NOMO-1 treated with dmso at 0.1 percent for 144 hours (cell line): ENCODE measurements around the gene TOP2A.

Source experiments
- DNase-seq: peaks from one replicate; lab custom pipeline; 2025; ENCODE audit not compliant: unreplicated experiment; lab: John Stamatoyannopoulos, UW

TOP2A gene

DNA sequence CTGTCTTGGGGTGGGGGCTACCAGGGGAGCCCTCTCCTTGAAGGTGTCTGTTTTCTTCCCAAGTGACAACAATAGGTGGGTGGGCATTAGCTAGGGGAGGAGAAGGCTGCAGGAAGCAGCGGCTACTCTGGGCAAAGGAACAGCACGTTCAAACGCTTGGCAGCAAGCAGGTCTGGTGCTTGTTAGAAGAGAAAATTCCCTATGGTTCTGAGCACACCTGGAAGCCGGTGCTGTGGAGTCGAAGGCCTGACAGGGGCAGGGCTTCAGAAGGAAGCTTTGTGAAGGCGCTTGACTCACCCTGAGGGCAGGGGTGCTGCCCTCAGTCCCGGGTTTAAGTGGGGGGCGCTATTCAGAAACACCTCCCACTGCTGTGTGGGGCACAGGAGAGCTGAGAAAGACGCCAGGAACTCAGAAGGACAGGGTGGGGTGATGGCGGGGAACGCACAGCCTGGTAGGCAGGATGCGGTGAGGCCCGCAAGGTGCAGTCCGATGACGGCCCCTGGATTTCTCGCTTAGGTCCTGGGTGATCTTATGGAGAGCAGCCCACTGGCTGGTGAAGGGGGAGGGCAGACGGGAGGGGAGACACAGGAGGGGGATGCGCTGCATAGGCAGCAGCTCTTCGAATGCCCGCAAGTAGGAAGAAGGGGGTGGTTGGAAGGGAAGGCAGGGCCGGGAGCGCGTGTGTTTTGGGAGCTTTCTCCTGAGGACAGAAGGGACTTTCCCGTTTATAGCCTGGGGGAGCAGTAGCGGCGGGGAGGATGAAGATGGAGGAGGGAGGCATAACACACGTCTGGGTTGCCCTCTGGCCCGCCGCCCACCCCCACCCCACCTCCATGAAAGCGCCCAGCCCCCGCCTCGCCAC is 56.4 kb downstream of the TOP2A start:
- DNase-seq: no peak

DNA sequence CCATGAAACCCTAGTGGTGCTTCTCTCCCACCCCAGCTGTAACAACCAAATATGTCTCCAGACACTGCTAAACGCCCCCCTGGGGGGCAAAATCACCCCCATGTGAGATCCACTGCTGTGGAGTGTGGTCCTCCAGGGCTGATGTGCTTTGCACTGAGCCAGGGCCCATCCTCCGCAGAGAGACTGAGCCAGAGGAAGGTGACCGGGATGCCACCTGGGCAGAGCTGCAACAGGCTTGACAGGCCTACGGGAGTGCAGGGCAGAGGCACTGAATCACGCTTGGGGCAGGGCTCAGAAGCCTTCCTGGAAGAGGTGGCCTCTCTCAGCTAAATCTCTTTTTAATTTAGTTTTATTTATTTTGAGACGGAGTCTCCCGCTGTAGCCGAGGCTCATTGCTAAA is 57.6 kb downstream of the TOP2A start:
- DNase-seq: no peak

DNA sequence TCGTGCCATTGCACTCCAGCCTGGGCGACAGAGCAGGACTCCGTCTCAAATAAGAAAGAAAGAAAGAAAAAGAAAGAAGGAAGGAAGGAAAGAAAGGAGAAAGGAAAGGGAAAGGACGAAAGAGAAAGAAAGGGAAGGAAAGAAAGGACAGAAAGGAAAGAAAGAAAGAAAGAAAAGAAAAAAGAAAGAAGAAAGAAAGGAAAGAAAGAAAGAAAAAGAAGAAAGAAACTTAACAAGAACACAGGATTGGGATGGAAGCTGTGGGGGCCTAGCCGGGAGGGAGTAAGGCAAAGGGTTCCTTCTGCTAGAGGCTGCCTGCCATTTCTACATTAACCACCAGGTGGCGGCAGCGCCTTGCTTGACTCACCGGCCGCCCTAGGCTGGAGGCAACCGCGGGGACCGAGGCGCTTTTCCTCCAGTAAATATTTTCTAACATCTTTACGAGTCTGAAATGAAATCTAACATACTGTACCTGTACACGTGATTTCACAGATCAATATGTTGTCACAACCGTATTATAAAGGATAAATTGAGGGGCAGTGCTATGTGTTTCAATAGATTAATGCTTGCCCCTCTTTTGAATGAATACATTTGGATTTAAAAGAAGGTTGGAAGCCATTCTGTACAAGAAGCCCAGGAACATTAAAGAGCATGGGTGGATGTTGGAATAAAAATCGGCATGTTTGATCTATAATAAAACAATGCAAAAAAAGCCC is 59.2 kb downstream of the TOP2A start:
- peak; percentile 78 for DNase-seq

DNA sequence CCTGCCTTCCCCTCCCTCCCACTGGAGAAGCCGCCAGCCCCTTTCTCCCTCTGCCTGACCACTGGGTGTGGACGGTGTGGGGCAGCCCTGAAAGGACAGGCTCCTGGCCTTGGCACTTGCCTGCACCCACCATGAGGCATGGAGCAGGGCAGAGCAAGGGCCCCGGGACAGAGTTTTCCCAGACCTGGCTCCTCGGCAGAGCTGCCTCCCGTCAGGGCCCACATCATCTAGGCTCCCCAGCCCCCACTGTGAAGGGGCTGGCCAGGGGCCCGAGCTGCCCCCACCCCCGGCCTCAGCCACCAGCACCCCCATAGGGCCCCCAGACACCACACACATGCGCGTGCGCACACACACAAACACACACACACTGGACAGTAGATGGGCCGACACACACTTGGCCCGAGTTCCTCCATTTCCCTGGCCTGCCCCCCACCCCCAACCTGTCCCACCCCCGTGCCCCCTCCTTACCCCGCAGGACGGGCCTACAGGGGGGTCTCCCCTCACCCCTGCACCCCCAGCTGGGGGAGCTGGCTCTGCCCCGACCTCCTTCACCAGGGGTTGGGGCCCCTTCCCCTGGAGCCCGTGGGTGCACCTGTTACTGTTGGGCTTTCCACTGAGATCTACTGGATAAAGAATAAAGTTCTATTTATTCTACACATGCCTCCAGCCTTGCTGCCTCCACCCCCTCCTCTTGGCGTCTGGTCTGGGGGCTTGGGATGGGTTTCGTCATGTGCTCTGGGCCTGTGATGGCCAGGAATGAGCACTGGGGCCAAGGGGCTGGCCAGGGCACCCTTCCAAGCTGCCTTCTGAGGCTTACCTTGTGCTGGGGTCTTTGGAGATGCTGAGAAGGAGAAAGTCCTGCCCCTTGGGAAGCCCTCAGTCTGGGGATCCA is 60.5 kb downstream of the TOP2A start:
- DNase-seq: no peak

GRCh38 chr17:40355804-40356758 is 61.6 kb downstream of the TOP2A start:
- DNase-seq: no peak

- DNase-seq: peak; percentile 28
Observed at GRCh38 chr17:40355123-40355803, 62.4 kb downstream of the TOP2A start.

- no peak for DNase-seq
Observed at GRCh38 chr17:40354221-40355122, 63.2 kb downstream of the TOP2A start.

GRCh38 chr17:40352779-40353394 is 64.8 kb downstream of the TOP2A start:
- DNase-seq: peak; percentile 98

GRCh38 chr17:40352237-40352778 is 65.4 kb downstream of the TOP2A start:
- DNase-seq: no peak

DNA sequence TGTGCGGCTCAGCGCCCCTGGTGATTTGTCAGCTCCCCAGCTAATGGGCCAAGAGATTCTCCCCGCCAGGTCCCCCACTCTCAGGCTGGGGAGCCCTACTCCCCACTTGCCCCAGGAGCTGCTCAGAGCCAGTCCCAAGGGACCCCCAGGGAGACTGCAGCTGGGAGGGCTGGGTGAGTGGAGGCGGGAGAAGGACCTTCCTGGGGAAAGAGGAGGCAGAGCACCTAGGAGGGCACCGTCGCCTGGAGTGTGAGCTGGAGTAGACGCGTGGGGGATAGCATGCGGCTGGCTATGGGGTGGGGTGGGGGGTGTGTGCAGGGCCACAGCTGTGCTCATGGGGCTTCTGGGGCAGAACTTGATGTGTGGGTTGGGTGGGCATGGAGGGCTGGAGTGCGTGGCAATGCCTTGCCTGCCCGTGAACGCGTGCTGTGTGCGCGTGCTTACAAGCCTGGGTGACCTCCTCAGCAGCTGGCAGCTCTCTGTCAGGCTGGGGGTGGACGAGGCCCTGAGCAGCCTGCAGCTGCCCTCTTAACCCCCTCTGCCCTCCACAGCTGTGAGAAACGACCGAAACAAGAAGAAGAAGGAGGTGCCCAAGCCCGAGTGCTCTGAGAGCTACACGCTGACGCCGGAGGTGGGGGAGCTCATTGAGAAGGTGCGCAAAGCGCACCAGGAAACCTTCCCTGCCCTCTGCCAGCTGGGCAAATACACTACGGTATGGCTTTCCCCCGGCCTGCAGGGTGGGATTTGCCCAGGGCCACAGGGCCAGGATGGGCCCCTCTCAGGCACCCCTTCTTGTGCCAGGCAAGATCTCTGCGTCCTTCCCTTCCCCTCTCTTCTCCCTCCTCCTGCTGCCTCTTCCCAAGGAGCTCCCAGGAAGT is 66.1 kb downstream of the TOP2A start:
- no peak for DNase-seq

GRCh38 chr17:40350689-40351358 is 66.9 kb downstream of the TOP2A start:
- DNase-seq: no peak

DNA sequence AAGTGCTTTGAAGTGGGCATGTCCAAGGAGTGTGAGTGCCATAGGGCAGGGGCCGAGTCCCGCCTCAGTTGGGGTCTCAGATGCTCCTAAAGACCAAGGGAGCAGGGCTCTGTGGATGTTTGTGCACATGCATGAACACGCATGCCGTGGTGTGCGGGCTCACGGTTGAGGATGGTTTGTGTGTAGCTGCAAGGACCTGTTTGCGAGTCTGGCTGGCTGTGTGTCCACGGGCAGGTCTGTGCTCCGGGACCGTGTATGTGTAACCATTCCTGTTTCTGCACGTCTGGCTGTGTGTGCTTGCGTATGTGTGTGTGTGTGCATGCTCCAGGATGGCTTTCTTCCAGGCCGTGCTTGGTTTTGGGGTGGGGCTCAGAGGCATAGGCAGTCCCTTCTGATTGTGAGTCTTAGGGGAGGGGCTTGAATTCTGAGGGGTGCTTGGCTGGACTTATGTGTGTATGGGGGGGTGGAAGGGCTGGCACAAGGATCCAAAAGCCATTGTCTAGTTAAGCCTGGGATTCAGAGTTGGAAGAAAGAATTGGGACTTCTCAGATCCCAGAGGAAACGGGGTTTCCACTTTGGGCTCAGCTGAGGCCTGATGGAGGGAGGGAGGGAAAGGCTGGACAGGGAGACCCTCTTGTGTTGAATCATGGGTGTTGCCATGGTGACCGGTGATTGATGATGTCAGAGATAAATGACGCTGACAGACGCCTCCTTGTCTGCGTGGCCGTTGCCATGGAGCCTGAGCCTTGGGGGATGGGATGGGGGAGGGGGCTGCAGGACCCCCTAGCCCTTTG is 67.6 kb downstream of the TOP2A start:
- DNase-seq: no peak

GRCh38 chr17:40349477-40349894 is 68.2 kb downstream of the TOP2A start:
- no peak for DNase-seq

- DNase-seq: no peak
Observed at GRCh38 chr17:40348562-40349476, 68.9 kb downstream of the TOP2A start.

- no peak for DNase-seq
Observed at GRCh38 chr17:40348136-40348504, 69.6 kb downstream of the TOP2A start.
